ENCODE results near the gene BIVM.

GRCh38 chr13:102854675-102855074 is 55.8 kb downstream of the BIVM start:
- no peak for TF ChIP-seq CTCF (IDR thresholded peaks at IDR 0.05)
- TF ChIP-seq POLR2A (IDR thresholded peaks at IDR 0.05): no peak
